Fibroblast of lung (primary cell): ENCODE results near the gene LARP4B. TPM values are rescaled to one million over a fixed set of nuclear protein-coding genes. Genes with fewer than 3 reads are reported as not detected.

Experiments
- DNase-seq, 2 donors: peaks; one replicate each; pipeline versions ENCODE4 v3.0.0 to v3.0.0-alpha.2; 2010; ENCODE audit warnings: low read depth in 2 of 2
- H2AFZ ChIP-seq: 2 replicates; pipeline ENCODE4 v1.5.1; 2012; ENCODE audit warnings: low read length, control low read depth, inconsistent platforms
- H3K27ac ChIP-seq: 2 replicates; pipeline ENCODE4 v1.5.1; 2011; ENCODE audit warnings: low read length, control low read depth; ENCODE audit not compliant: insufficient read depth
- H3K27me3 ChIP-seq: 2 replicates; pipeline ENCODE4 v1.5.1; 2011; ENCODE audit warnings: mild to moderate bottlenecking, low read length; ENCODE audit not compliant: control insufficient read depth, insufficient read depth
- H3K36me3 ChIP-seq: 2 replicates; pipeline ENCODE4 v1.5.1; 2011; ENCODE audit warnings: low read length; ENCODE audit not compliant: control insufficient read depth, insufficient read depth
- H3K4me1 ChIP-seq: 2 replicates; pipeline ENCODE4 v1.5.1; 2011; ENCODE audit warnings: low read length; ENCODE audit not compliant: control insufficient read depth, insufficient read depth; ENCODE audit errors: extremely low read depth
- H3K4me2 ChIP-seq: 2 replicates; pipeline ENCODE4 v1.5.1; 2011; ENCODE audit warnings: low read length, control low read depth; ENCODE audit not compliant: insufficient read depth; ENCODE audit errors: extremely low read depth
- H3K4me3 ChIP-seq, 4 experiments: fragments of 200-600 bp in 1 of 4; sonication (generic) in 1 of 4; replicated peaks in 1 of 4; 2 replicates each; pipeline ENCODE4 v1.5.1; 2011 to 2016; ENCODE audit warnings: low read length in 4 of 4, low read depth in 3 of 4, mild to moderate bottlenecking in 3 of 4, control low read depth in 2 of 4, inconsistent platforms in 1 of 4, mixed read lengths in 1 of 4; ENCODE audit not compliant: insufficient read depth in 1 of 4; ENCODE audit errors: control extremely low read depth in 1 of 4
- H3K79me2 ChIP-seq: 2 replicates; pipeline ENCODE4 v1.5.1; 2012; ENCODE audit warnings: mild to moderate bottlenecking, low read length, inconsistent platforms; ENCODE audit not compliant: control insufficient read depth, insufficient read depth
- H3K9ac ChIP-seq: 2 replicates; pipeline ENCODE4 v1.5.1; 2011; ENCODE audit warnings: mild to moderate bottlenecking, low read length, control low read depth; ENCODE audit not compliant: insufficient read depth
- H3K9me3 ChIP-seq: 2 replicates; pipeline ENCODE4 v1.5.1; 2012; ENCODE audit warnings: low read depth, low read length; ENCODE audit not compliant: control insufficient read depth, insufficient read depth
- H4K20me1 ChIP-seq: 2 replicates; pipeline ENCODE4 v1.5.1; 2011; ENCODE audit warnings: low read length; ENCODE audit not compliant: control insufficient read depth, insufficient read depth; ENCODE audit errors: extremely low read depth
- CTCF ChIP-seq, 2 donors: IDR thresholded peaks in 1 of 2; conservative IDR thresholded peaks in 1 of 2; 1 replicate in 1 of 2; 2 replicates in 1 of 2; pipeline ENCODE4 v1.5.1; 2011 to 2012; ENCODE audit warnings: low read length in 2 of 2, control low read depth in 1 of 2, inconsistent platforms in 1 of 2, low read depth in 1 of 2, mild to moderate bottlenecking in 1 of 2
- EZH2 ChIP-seq: IDR thresholded peaks from 2 replicates; pipeline ENCODE4 v1.5.1; 2012; ENCODE audit warnings: low read length, control low read depth, mild to moderate bottlenecking; ENCODE audit errors: missing control alignments
- polyA plus RNA-seq, 2 donors: library from polyadenylated mRNA; depleted of rRNA in 1 of 2; stranded (reverse) in 1 of 2; unstranded in 1 of 2; fragments of >200 nt; gene quantifications; 2 replicates each; pipeline ENCODE4 v1.2.1, GENCODE V29; 2011 to 2012; ENCODE audit warnings: missing spikeins in 1 of 2
- total RNA-seq: library from RNA; depleted of rRNA; stranded (reverse); fragments of >200 nt; gene quantifications from 2 replicates; pipeline ENCODE4 v1.2.1, GENCODE V29; 2014

The LARP4B gene
- total and polyA plus RNA-seq, 2 donors (not counting 1 experiment from before 2014, with no cell fraction given) = 25.4 to 38.6 TPM

GRCh38 chr10:824497-824896, 107.0 kb downstream of the LARP4B start:
- H3K4me1 ChIP-seq = no peaks in the 10 kb centered on the region
- H3K9ac ChIP-seq = no peak overlapping the region
- peaks cover 38% of the 10 kb centered on the region for H3K36me3 ChIP-seq
- H4K20me1 ChIP-seq = no peaks in the 10 kb centered on the region
- no peaks in the 10 kb centered on the region for H3K9me3 ChIP-seq
- no peak overlapping the region for H3K27ac ChIP-seq
- TF ChIP-seq CTCF (conservative IDR thresholded peaks at IDR 0.05 in 1 of 2, IDR thresholded peaks at IDR 0.05 in 1 of 2; ENCODE audit: low read depth in 1 of 2, low read length in 2 of 2) (no peak), EZH2 (no peak)
- no peaks in the 10 kb centered on the region for H3K27me3 ChIP-seq
- H3K79me2 ChIP-seq = no peaks in the 10 kb centered on the region
- H3K4me3 ChIP-seq = no peak overlapping the region
- no peak overlapping the region for H3K4me2 ChIP-seq
- no peak for DNase-seq
- H2AFZ ChIP-seq = no peak overlapping the region

DNA sequence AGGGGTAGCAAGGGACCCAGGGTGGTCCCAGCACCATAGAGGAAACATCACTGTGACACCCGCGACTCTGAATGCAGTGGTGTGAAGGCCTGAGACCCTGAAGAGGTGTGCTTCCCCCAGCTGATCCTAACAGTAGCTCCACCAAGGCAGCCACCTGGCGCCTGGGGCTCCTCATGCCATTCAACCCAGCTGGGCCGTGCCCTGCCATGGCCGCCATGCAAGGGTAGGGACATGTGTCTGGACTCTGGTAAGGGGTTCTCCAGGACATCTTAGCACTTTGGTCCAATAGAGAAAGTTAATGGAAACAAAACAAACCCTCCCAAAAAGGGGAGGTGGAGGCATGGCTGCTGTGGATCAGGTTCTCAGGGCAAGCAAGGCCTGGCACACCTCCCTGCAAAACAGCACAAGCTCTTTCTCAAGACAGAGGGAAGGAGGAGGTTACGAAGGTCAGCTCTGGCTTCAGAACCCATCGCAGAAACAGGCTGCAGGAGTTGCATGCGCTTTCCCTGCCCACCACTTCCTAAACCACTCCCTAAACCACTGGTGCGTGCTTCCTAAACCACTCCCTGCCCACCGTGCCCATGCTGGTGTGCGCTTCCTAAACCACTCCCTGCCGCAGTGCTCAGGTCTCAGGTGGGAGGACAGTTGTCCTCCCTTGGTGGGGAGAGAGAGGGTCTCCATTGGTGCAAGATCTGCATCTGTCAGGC, 108.7 kb downstream of the LARP4B start:
- no peak for DNase-seq
- no peaks in the 10 kb centered on the region for H3K79me2 ChIP-seq
- no peaks in the 10 kb centered on the region for H3K9me3 ChIP-seq
- H3K36me3 ChIP-seq = peaks cover 35% of the 10 kb centered on the region
- no peak overlapping the region for H3K9ac ChIP-seq
- no peaks in the 10 kb centered on the region for H4K20me1 ChIP-seq
- no peak overlapping the region for H2AFZ ChIP-seq
- peaks cover 2% of the 10 kb centered on the region for H3K4me1 ChIP-seq
- H3K27ac ChIP-seq = no peak overlapping the region
- TF ChIP-seq EZH2 (no peak), CTCF (conservative IDR thresholded peaks at IDR 0.05 in 1 of 2, IDR thresholded peaks at IDR 0.05 in 1 of 2; ENCODE audit: low read depth in 1 of 2, low read length in 2 of 2) (no peak)
- no peak overlapping the region for H3K4me3 ChIP-seq
- H3K27me3 ChIP-seq = no peaks in the 10 kb centered on the region
- no peak overlapping the region for H3K4me2 ChIP-seq

DNA sequence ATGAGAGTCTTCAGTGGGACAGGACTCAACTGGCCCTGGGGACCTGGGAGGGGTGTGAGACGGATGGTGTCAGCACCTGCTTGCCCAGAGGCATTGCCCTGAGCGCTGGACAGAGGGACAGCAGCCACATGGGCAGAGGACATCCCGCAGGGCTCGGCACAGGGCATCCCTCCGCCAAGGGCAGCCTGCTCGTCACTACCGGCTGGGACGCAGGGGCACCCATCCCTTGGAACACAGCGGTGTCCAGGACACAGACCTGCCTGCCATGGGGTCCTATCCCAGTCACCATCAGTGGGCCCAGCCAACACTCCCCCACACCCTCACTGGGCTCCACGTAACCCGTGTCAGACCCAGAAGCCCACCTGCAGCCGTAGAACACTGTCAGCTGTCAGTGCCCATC, 109.3 kb downstream of the LARP4B start:
- Histone ChIP-seq H3K27me3 (no peaks in the 10 kb centered on the region), H3K9me3 (no peaks in the 10 kb centered on the region), H3K4me2 (no peak overlapping the region), H3K36me3 (peaks cover 37% of the 10 kb centered on the region), H3K27ac (no peak overlapping the region), H3K4me3 (no peak overlapping the region), H3K79me2 (no peaks in the 10 kb centered on the region), H4K20me1 (no peaks in the 10 kb centered on the region), H3K9ac (no peak overlapping the region), H3K4me1 (peaks cover 2% of the 10 kb centered on the region), H2AFZ (no peak overlapping the region)
- no peak for DNase-seq
- no peak for TF ChIP-seq EZH2
- no peak for TF ChIP-seq CTCF (conservative IDR thresholded peaks at IDR 0.05 in 1 of 2, IDR thresholded peaks at IDR 0.05 in 1 of 2; ENCODE audit: low read depth in 1 of 2, low read length in 2 of 2)
